Nephron (organoid): ENCODE results near the gene PLCB1.

ENCODE experiments used
- H3K27ac Mint-ChIP-seq, 3 experiments: 2 replicates each; pipeline ENCODE4 v1.8.0; 2020; ENCODE audit warnings: mixed read lengths in 3 of 3, mild to moderate bottlenecking in 2 of 3, moderate library complexity in 1 of 3
- H3K27me3 Mint-ChIP-seq: 2 replicates; pipeline ENCODE4 v1.8.0; 2021; ENCODE audit warnings: low read depth, mild to moderate bottlenecking, moderate library complexity, mixed read lengths
- H3K36me3 Mint-ChIP-seq: 2 replicates; pipeline ENCODE4 v1.8.0; 2020; ENCODE audit warnings: low read depth, mixed read lengths
- H3K4me1 Mint-ChIP-seq: 2 replicates; pipeline ENCODE4 v1.8.0; 2020; ENCODE audit warnings: mixed read lengths
- H3K4me3 Mint-ChIP-seq, 3 experiments: 2 replicates each; pipeline ENCODE4 v1.8.0; 2020; ENCODE audit warnings: mild to moderate bottlenecking in 3 of 3, mixed read lengths in 3 of 3, moderate library complexity in 2 of 3
- H3K9me3 Mint-ChIP-seq: 2 replicates; pipeline ENCODE4 v1.8.0; 2020; ENCODE audit warnings: mixed read lengths
- TF ChIP-seq, protein P1 (sequence below), 3 experiments: fragments of 200-600 bp; sonication (generic); IDR thresholded peaks; one replicate each; pipeline ENCODE4 v1.5.0; 2021; ENCODE audit warnings: antibody characterized with exemption in 3 of 3; ENCODE audit not compliant: unreplicated experiment in 3 of 3

The PLCB1 gene

DNA sequence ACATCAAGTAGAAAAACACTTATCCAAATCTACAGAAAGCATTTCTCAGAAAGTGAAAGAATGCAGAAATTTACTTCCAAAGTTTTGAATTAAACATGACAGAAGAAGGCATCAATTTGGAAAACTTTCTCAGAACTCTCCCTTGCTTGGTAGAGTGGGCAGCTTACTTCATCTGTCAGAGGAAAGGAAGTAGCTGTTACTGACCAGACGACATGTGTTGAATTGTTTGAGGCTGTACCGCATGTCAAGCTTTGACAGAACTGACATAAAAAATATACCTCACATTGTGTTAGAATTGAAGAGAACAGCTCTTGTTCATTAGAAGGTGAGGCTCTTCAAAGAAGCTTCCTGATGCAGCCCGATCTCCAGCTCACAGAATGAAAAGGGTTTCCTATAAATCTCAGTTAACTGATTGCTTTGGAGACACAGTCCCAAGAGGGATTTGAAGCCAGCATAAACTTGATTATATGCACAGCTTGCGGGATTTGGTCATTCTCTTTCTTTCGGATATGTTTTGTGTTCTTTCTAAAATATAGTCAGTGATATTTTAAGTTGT lies 190.7 kb downstream of the PLCB1 start:
- Mint-ChIP-seq H3K9me3 (no peaks in the 10 kb centered on the region), H3K36me3 (no peaks in the 10 kb centered on the region), H3K27me3 (peaks cover 3% of the 10 kb centered on the region), H3K27ac (no peak overlapping the region), H3K4me3 (no peak overlapping the region), H3K4me1 (no peaks in the 10 kb centered on the region)
- TF ChIP-seq, protein P1, sequence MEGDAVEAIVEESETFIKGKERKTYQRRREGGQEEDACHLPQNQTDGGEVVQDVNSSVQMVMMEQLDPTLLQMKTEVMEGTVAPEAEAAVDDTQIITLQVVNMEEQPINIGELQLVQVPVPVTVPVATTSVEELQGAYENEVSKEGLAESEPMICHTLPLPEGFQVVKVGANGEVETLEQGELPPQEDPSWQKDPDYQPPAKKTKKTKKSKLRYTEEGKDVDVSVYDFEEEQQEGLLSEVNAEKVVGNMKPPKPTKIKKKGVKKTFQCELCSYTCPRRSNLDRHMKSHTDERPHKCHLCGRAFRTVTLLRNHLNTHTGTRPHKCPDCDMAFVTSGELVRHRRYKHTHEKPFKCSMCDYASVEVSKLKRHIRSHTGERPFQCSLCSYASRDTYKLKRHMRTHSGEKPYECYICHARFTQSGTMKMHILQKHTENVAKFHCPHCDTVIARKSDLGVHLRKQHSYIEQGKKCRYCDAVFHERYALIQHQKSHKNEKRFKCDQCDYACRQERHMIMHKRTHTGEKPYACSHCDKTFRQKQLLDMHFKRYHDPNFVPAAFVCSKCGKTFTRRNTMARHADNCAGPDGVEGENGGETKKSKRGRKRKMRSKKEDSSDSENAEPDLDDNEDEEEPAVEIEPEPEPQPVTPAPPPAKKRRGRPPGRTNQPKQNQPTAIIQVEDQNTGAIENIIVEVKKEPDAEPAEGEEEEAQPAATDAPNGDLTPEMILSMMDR (IDR thresholded peaks at IDR 0.05; ENCODE audit: unreplicated experiment in 3 of 3) = no peak

DNA sequence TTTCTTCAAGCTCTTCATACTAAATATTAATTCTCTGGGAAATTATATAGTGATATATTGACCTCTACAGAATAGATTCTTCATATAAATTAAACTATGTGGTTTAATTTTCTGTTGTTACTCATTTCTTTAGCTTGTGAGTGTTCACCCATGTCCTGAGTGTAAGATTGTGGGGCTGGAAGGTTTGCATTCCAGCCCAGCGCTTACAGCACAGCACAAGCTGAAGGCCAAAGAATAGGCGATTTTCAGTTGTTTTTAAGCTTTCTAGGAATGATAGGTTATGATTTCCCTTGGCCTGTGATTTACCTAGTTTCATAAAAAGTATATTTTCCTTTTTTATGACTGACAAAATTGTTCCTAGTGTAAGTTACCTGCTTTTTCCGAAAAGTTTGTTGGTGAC lies 194.1 kb downstream of the PLCB1 start:
- H3K27me3 Mint-ChIP-seq = no peaks in the 10 kb centered on the region
- H3K4me3 Mint-ChIP-seq = no peak overlapping the region
- peak overlapping the region; percentile 34 to 78 (median 56) for H3K27ac Mint-ChIP-seq
- TF ChIP-seq, protein P1 (IDR thresholded peaks at IDR 0.05; ENCODE audit: unreplicated experiment in 3 of 3) = no peak
- peaks cover 5% of the 10 kb centered on the region for H3K4me1 Mint-ChIP-seq
- no peaks in the 10 kb centered on the region for H3K36me3 Mint-ChIP-seq
- H3K9me3 Mint-ChIP-seq = no peaks in the 10 kb centered on the region

DNA sequence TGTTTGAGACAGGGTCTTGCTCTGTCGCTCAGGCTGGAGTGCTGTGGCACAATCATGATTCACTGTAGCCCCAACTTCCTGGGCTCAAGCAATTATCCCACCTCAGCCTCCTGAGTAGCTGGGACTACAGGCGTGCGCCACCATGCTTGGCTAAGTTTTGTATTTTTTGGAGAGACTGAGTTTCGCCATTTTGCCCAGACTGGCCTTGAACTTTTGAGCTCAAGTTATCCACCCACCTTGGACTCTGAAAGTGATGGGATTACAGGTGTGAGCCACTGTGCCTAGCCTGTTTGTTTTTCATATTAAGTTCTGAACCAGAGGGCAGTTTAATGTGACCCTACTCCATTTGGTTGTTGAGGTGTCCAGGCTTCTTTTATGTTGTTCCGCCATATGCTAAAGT lies 194.8 kb downstream of the PLCB1 start:
- Mint-ChIP-seq H3K4me3 (no peak overlapping the region), H3K9me3 (no peaks in the 10 kb centered on the region), H3K27ac (peak overlapping the region in 1 of 3 experiments; percentile 78), H3K4me1 (peaks cover 11% of the 10 kb centered on the region), H3K27me3 (no peaks in the 10 kb centered on the region), H3K36me3 (no peaks in the 10 kb centered on the region)
- TF ChIP-seq, protein P1 (IDR thresholded peaks at IDR 0.05; ENCODE audit: unreplicated experiment in 3 of 3) = no peak

DNA sequence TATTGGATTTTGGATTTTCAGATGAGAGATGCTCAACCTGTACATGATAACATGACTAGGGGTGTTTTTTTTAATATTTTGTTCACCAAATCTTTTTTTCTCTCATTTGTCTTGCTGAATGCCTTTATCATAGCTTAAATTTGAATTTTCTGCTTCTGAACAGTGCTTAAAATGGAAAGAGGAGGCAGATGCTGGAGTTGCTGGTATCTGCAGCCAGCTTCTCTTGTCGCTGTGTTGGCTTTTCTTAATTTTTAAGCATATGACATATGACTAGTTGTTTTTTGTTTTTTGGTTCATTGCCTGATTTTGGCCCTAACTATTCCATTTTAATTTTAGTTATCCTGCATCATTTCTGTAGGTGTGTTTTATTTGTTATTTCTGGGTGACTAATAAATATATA lies 196.1 kb downstream of the PLCB1 start:
- H3K27me3 Mint-ChIP-seq = no peaks in the 10 kb centered on the region
- H3K4me3 Mint-ChIP-seq = no peak overlapping the region
- H3K4me1 Mint-ChIP-seq = peaks cover 14% of the 10 kb centered on the region
- H3K9me3 Mint-ChIP-seq = no peaks in the 10 kb centered on the region
- H3K27ac Mint-ChIP-seq = no peak overlapping the region
- TF ChIP-seq, protein P1 (IDR thresholded peaks at IDR 0.05; ENCODE audit: unreplicated experiment in 3 of 3) = no peak
- H3K36me3 Mint-ChIP-seq = no peaks in the 10 kb centered on the region

DNA sequence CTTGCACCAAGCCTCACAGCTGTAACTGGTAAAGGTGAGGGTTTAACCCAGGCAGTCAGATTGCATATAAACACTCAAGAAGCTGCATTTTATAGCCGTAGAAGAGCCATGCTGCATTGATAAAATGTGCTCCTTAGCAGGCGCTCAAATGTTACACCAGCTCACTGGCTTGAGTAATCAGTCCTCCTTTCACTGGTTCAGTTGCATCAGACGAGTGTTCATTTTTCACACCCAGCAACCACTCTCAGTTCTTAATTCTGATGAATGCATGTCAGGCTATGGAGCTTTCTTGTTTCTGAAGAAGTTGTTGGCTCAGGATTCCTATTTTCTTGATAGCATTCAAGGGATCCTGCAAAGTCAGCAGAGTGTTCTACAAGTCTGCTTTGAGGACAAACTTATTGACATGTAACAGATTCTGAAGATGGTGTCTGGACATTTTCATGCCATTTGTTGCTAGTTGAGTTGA lies 198.3 kb downstream of the PLCB1 start:
- Mint-ChIP-seq H3K27me3 (no peaks in the 10 kb centered on the region), H3K27ac (peak overlapping the region in 2 of 3 experiments; percentile 9 to 13), H3K36me3 (no peaks in the 10 kb centered on the region), H3K9me3 (no peaks in the 10 kb centered on the region), H3K4me3 (no peak overlapping the region), H3K4me1 (peaks cover 14% of the 10 kb centered on the region)
- TF ChIP-seq, protein P1 (IDR thresholded peaks at IDR 0.05; ENCODE audit: unreplicated experiment in 3 of 3) = no peak
